Stimulated activated CD4-positive, alpha-beta T cell treated with anti-CD3 and anti-CD28 coated beads, Interleukin-12 subunit alpha, Interleukin-12 subunit beta, amount 100 ng/mL, for 24 hours (primary cell): ENCODE results near the gene CXCL1.

Experiments
- DNase-seq, 2 experiments: peaks; one replicate each; pipeline ENCODE4 v3.0.0-alpha.2; 2020; ENCODE audit warnings: low read depth in 2 of 2

The CXCL1 gene

GRCh38 chr4:73916172-73916925, 47.2 kb downstream of the CXCL1 start:
- DNase-seq = no peak

DNA sequence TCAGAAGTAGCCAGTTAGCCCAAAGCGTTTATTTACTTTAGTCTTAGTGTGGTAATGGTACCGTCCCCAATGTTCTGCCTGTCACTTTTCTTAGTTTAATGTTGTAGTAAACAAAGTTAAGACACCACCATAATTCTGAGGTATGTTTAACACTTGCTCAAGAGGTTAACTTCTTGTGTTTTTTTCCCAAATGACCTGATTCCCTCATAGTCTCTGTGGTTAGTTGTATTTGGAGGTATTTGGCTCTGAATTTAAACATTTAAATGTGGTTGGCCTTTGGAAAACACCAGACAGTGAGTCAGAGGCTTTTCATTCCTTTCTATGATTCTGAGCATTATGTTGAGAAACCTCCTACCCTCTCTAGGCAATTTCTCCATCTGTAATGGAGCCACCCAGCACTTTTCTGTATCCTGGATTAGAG, 47.9 kb downstream of the CXCL1 start:
- DNase-seq = no peak

- DNase-seq = no peak
Observed at GRCh38 chr4:73918058-73918457, 48.9 kb downstream of the CXCL1 start.

- no peak for DNase-seq
Observed at GRCh38 chr4:73919691-73920090, 50.5 kb downstream of the CXCL1 start.
